GM23338 (cell line): ENCODE data around the gene TAS2R14. TPM values are rescaled to one million over a fixed set of nuclear protein-coding genes. Genes with fewer than 3 reads are reported as not detected.

ENCODE experiments used
- ATAC-seq: fragments of 200-7000 bp; cut with Tn5 transposase; 3 replicates; pipeline ENCODE4 v1.9.1; 2020
- DNase-seq: peaks from one replicate; pipeline ENCODE4 v3.0.0-alpha.2; 2015; ENCODE audit warnings: low spot score
- H2AFZ ChIP-seq: fragments of 200-600 bp; sonication (generic); 2 replicates; pipeline ENCODE4 v1.8.0; 2016; ENCODE audit warnings: antibody characterized with exemption, mild to moderate bottlenecking, moderate library complexity
- H3F3A ChIP-seq: fragments of 200-600 bp; sonication (generic); replicated peaks from 2 replicates; pipeline ENCODE4 v1.8.0; 2017; ENCODE audit warnings: antibody characterized with exemption, mixed run types, low read depth
- H3K27ac ChIP-seq: fragments of 200-600 bp; sonication (generic); 2 replicates; pipeline ENCODE4 v1.6.1; 2016; ENCODE audit warnings: low read depth
- H3K27me3 ChIP-seq: fragments of 200-600 bp; sonication (generic); 2 replicates; pipeline ENCODE4 v1.8.0; 2016; ENCODE audit warnings: mild to moderate bottlenecking, mixed run types, moderate library complexity; ENCODE audit not compliant: insufficient read depth
- H3K36me3 ChIP-seq: fragments of 200-600 bp; sonication (generic); 2 replicates; pipeline ENCODE4 v1.8.0; 2016; ENCODE audit warnings: mild to moderate bottlenecking; ENCODE audit not compliant: insufficient read depth
- H3K4me1 ChIP-seq: fragments of 200-600 bp; sonication (generic); 2 replicates; pipeline ENCODE4 v1.8.0; 2016; ENCODE audit warnings: mild to moderate bottlenecking, moderate library complexity; ENCODE audit not compliant: insufficient read depth
- H3K4me2 ChIP-seq: fragments of 200-600 bp; sonication (generic); 2 replicates; pipeline ENCODE4 v1.7.1; 2017; ENCODE audit warnings: mixed run types
- H3K4me3 ChIP-seq: fragments of 200-600 bp; sonication (generic); 2 replicates; pipeline ENCODE4 v1.6.1; 2016; ENCODE audit warnings: mixed run types
- H3K79me2 ChIP-seq: fragments of 200-600 bp; sonication (generic); replicated peaks from 2 replicates; pipeline ENCODE4 v1.8.0; 2017; ENCODE audit warnings: mild to moderate bottlenecking; ENCODE audit not compliant: insufficient read depth
- H3K9me2 ChIP-seq: fragments of 200-600 bp; sonication (generic); 2 replicates; pipeline ENCODE4 v1.8.0; 2017; ENCODE audit not compliant: insufficient read depth
- H4K20me1 ChIP-seq: fragments of 200-600 bp; sonication (generic); replicated peaks from 2 replicates; pipeline ENCODE4 v1.8.0; 2017; ENCODE audit warnings: mild to moderate bottlenecking; ENCODE audit not compliant: insufficient read depth
- H3K27ac Mint-ChIP-seq: 2 replicates; pipeline ENCODE4 v1.8.0; 2020; ENCODE audit warnings: inconsistent platforms, mild to moderate bottlenecking, moderate library complexity, mixed read lengths
- H3K27me3 Mint-ChIP-seq: 3 replicates; pipeline ENCODE4 v1.8.0; 2022; ENCODE audit warnings: low read depth, mild to moderate bottlenecking, moderate library complexity, mixed read lengths, inconsistent platforms; ENCODE audit not compliant: insufficient read depth, poor library complexity
- H3K36me3 Mint-ChIP-seq: 3 replicates; pipeline ENCODE4 v1.8.0; 2021; ENCODE audit warnings: low read depth, mild to moderate bottlenecking, inconsistent platforms, moderate library complexity, mixed read lengths
- H3K4me1 Mint-ChIP-seq: 3 replicates; pipeline ENCODE4 v1.8.0; 2020; ENCODE audit warnings: mild to moderate bottlenecking, inconsistent platforms, mixed read lengths
- H3K4me3 Mint-ChIP-seq: 3 replicates; pipeline ENCODE4 v1.8.0; 2021; ENCODE audit warnings: moderate library complexity, mild to moderate bottlenecking, inconsistent platforms, mixed read lengths
- H3K9me3 Mint-ChIP-seq: 3 replicates; pipeline ENCODE4 v1.8.0; 2020; ENCODE audit warnings: moderate library complexity, mild to moderate bottlenecking, inconsistent platforms, mixed read lengths
- CREB1 ChIP-seq: fragments of 250-450 bp; sonication (Bioruptor Pico); IDR thresholded peaks from 2 replicates; pipeline ENCODE4 v1.5.0; 2020; ENCODE audit warnings: low read depth, mild to moderate bottlenecking, moderate library complexity
- CTCF ChIP-seq, 2 experiments: fragments of 200-600 bp in 1 of 2; sonication (generic) in 1 of 2; conservative IDR thresholded peaks; 2 replicates each; pipeline versions ENCODE4 v1.5.1 to v1.6.1; 2016 to 2017; ENCODE audit warnings: antibody characterized with exemption in 2 of 2, low read depth in 2 of 2, mild to moderate bottlenecking in 2 of 2, moderate library complexity in 1 of 2
- ETS1 ChIP-seq: IDR thresholded peaks from 2 replicates; pipeline ENCODE4 v1.6.1; 2016; ENCODE audit warnings: antibody characterized with exemption
- EZH2 ChIP-seq: fragments of 200-600 bp; sonication (generic); IDR thresholded peaks from one replicate; pipeline ENCODE4 v1.8.0; 2017; ENCODE audit warnings: antibody characterized with exemption, mild to moderate bottlenecking, low read depth; ENCODE audit not compliant: unreplicated experiment
- EZH2phosphoT487 ChIP-seq: fragments of 200-600 bp; sonication (generic); IDR thresholded peaks from one replicate; pipeline ENCODE4 v1.8.1; 2018; ENCODE audit warnings: antibody characterized with exemption; ENCODE audit not compliant: unreplicated experiment
- POLR2AphosphoS5 ChIP-seq: IDR thresholded peaks from 2 replicates; pipeline ENCODE4 v1.6.1; 2016; ENCODE audit warnings: antibody characterized with exemption, low read depth
- STAT1 ChIP-seq: IDR thresholded peaks from one replicate; pipeline ENCODE4 v1.6.1; 2016; ENCODE audit warnings: antibody characterized with exemption; ENCODE audit not compliant: unreplicated experiment
- ZNF114 ChIP-seq: fragments of 250-450 bp; sonication (Bioruptor Pico); IDR thresholded peaks from 2 replicates; pipeline ENCODE4 v1.5.0; 2020; ENCODE audit warnings: mild to moderate bottlenecking, moderate library complexity
- polyA plus RNA-seq: library from polyadenylated mRNA; unstranded; fragments of >200 nt; fragmentation: Nextera tagmentation; extraction: Ambion mirVana; gene quantifications from 2 replicates; pipeline ENCODE4 v1.2.1, GENCODE V29; 2016
- total RNA-seq: library from RNA; depleted of rRNA; stranded (reverse); fragments of >200 nt; shearing (Covaris generic); gene quantifications from 2 replicates; pipeline ENCODE4 v1.2.3, GENCODE V29; 2014

The TAS2R14 gene
- total and polyA plus RNA-seq, 2 experiments from 2014 or later, result 2.6 to 5.9 TPM

GRCh38 chr12:10901427-10901826 is 37.6 kb downstream of the TAS2R14 start:
- no peak overlapping the region for H3K4me3 Mint-ChIP-seq
- H3K27me3 Mint-ChIP-seq, result no peaks in the 10 kb centered on the region
- no peak for ATAC-seq

GRCh38 chr12:10900972-10901371 is 38.1 kb downstream of the TAS2R14 start:
- H3K9me3 Mint-ChIP-seq, result peaks cover 22% of the 10 kb centered on the region
- Histone ChIP-seq H3K36me3 (no peaks in the 10 kb centered on the region), H3F3A (no peaks in the 10 kb centered on the region), H3K4me2 (no peak overlapping the region), H3K9me2 (no peaks in the 10 kb centered on the region; the same call in 1 of the 2 replicates), H3K79me2 (0 out of 2 replicates have a peak, but pooled peaks cover 3% of the 10 kb centered on the region), H2AFZ (no peak overlapping the region), H3K4me1 (no peaks in the 10 kb centered on the region), H3K4me3 (no peak overlapping the region), H3K27ac (no peak overlapping the region), H4K20me1 (no peaks in the 10 kb centered on the region), H3K27me3 (no peaks in the 10 kb centered on the region)
- peak overlapping the region; percentile 59; the same call in 1 of the 2 replicates for H3K27ac Mint-ChIP-seq
- ATAC-seq (no peak), DNase-seq (no peak)
- H3K4me3 Mint-ChIP-seq, result no peak overlapping the region
- peaks cover 25% of the 10 kb centered on the region for H3K36me3 Mint-ChIP-seq
- no peaks in the 10 kb centered on the region for H3K4me1 Mint-ChIP-seq
- no peaks in the 10 kb centered on the region for H3K27me3 Mint-ChIP-seq
- TF ChIP-seq ZNF114 (CRISPR knock-in tag) (no peak), EZH2 (no peak), CREB1 (no peak), STAT1 (no peak), POLR2AphosphoS5 (no peak), CTCF (conservative IDR thresholded peaks at IDR 0.05; ENCODE audit: low read depth in 2 of 2) (no peak), ETS1 (no peak), EZH2phosphoT487 (no peak)

More at GRCh38 chr12:10901427-10901826, 37.6 kb downstream of the TAS2R14 start:
- H3K27me3 ChIP-seq, result no peaks in the 10 kb centered on the region
- H3K27ac Mint-ChIP-seq, result 0 out of 2 replicates have a peak overlapping the region, but pooled peaks have one; percentile 59
- DNase-seq, result no peak
- H2AFZ ChIP-seq, result no peak overlapping the region
- H3K9me3 Mint-ChIP-seq, result peaks cover 22% of the 10 kb centered on the region
- H4K20me1 ChIP-seq, result no peaks in the 10 kb centered on the region
- no peaks in the 10 kb centered on the region for H3K4me1 Mint-ChIP-seq
- H3K36me3 Mint-ChIP-seq, result peaks cover 25% of the 10 kb centered on the region
- no peaks in the 10 kb centered on the region; the same call in 1 of the 2 replicates for H3K9me2 ChIP-seq
- H3F3A ChIP-seq, result no peaks in the 10 kb centered on the region
- 0 out of 2 replicates have a peak, but pooled peaks cover 3% of the 10 kb centered on the region for H3K79me2 ChIP-seq
- H3K4me2 ChIP-seq, result no peak overlapping the region
- no peaks in the 10 kb centered on the region for H3K36me3 ChIP-seq
- no peaks in the 10 kb centered on the region for H3K4me1 ChIP-seq
- H3K4me3 ChIP-seq, result no peak overlapping the region
- TF ChIP-seq CTCF (conservative IDR thresholded peaks at IDR 0.05; ENCODE audit: low read depth in 2 of 2) (peak; percentile 25 to 38; a peak in 3 of 4 replicates), CREB1 (no peak), POLR2AphosphoS5 (no peak)
- no peak overlapping the region for H3K27ac ChIP-seq
